Large intestine (tissue), 12 donors: Measurements from ENCODE around the gene FCRL1. TPM values are rescaled to one million over a fixed set of nuclear protein-coding genes. Genes with fewer than 3 reads are reported as not detected.

Source experiments
- DNase-seq, 2 donors: peaks; one replicate each; pipeline versions ENCODE4 v3.0.0 to v3.0.0-alpha.2; 2013
- H3K27ac ChIP-seq: one replicate; pipeline ENCODE4 v1.5.1; 2013; ENCODE audit warnings: low read length
- H3K27me3 ChIP-seq: 2 replicates; pipeline ENCODE4 v1.6.1; 2013; ENCODE audit warnings: low read length; ENCODE audit not compliant: control insufficient read depth, insufficient read depth
- H3K36me3 ChIP-seq: 2 replicates; pipeline ENCODE4 v1.6.1; 2013; ENCODE audit warnings: low read length; ENCODE audit not compliant: control insufficient read depth, insufficient read depth
- H3K4me1 ChIP-seq: one replicate; pipeline ENCODE4 v1.6.1; 2013; ENCODE audit warnings: low read length; ENCODE audit not compliant: control insufficient read depth, insufficient read depth
- H3K4me3 ChIP-seq: one replicate; pipeline ENCODE4 v1.5.1; 2013; ENCODE audit warnings: low read length
- H3K9me3 ChIP-seq: one replicate; pipeline ENCODE4 v1.6.1; 2013; ENCODE audit warnings: mild to moderate bottlenecking, low read depth, low read length, moderate library complexity; ENCODE audit not compliant: control insufficient read depth
- WGBS: methylation state at CpG from one replicate; pipeline ENCODE4 v1.1.5; 2013; ENCODE audit warnings: low lambda C conversion rate; ENCODE audit not compliant: insufficient coverage; 5-methylcytosine and 5-hydroxymethylcytosine counted together
- long read RNA-seq, 11 donors: transcript quantifications; one replicate each; lab custom pipeline, GENCODE V29; 2026
- polyA plus RNA-seq: library from polyadenylated mRNA; unstranded; fragments of 120-200 nt; gene quantifications from one replicate; pipeline ENCODE4 v1.2.1, GENCODE V29; 2013

Gene FCRL1, protein sequence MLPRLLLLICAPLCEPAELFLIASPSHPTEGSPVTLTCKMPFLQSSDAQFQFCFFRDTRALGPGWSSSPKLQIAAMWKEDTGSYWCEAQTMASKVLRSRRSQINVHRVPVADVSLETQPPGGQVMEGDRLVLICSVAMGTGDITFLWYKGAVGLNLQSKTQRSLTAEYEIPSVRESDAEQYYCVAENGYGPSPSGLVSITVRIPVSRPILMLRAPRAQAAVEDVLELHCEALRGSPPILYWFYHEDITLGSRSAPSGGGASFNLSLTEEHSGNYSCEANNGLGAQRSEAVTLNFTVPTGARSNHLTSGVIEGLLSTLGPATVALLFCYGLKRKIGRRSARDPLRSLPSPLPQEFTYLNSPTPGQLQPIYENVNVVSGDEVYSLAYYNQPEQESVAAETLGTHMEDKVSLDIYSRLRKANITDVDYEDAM
- 0.52 TPM for polyA plus RNA-seq
- long read RNA-seq, donor 1, result 0 reads
- long read RNA-seq, donor 2, result 0 reads
- long read RNA-seq, donor 3, result 0 reads
- long read RNA-seq, donor 4, result 0 reads
- long read RNA-seq, donor 5, result 0 reads
- long read RNA-seq, donor 6, result 0 reads
- long read RNA-seq, donor 7, result 0 reads
- long read RNA-seq, donor 8, result 0 reads
- long read RNA-seq, donor 9, result 0 reads
- long read RNA-seq, donor 10, result 0 reads
- long read RNA-seq, donor 11, result 0 reads

GRCh38 chr1:157819896-157820295, at the start of gene FCRL1:
Gene FCRL1, minus strand, starts transcription at chr1:157820120. Its CDS starts 83 bp downstream, at chr1:157820037.
- Histone ChIP-seq H3K4me1 (no peaks in the 10 kb centered on the region), H3K9me3 (no peaks in the 10 kb centered on the region), H3K36me3 (no peaks in the 10 kb centered on the region), H3K27me3 (no peaks in the 10 kb centered on the region), H3K27ac (no peak within 1 kb of the TSS), H3K4me3 (no peak within 1 kb of the TSS)
- WGBS, result no CpG with 5 or more reads among the region's 3 CpGs
- DNase-seq, result no peak

DNA sequence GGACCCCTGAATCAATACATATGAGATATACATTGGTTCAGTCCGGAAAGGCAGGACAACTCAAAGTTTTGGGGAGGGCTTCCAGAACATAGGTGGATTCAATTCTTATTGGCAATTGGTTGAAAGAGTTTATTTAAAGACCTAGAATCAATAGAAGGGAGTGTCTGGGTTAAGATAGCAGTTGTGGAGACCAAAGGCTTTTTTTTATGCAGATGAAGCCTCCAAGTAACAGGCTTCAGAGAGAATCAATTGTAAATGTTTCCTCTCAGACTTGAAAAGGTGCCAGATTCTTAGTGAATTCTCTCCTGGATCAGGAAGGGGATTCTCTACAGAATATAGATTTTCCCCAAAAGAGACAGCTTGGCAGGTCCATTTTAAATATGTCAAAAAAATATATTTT, 48.7 kb upstream of the FCRL1 start:
- no peaks in the 10 kb centered on the region for H3K4me1 ChIP-seq
- no CpG with 5 or more reads among the region's 1 CpG for WGBS
- no peak overlapping the region for H3K27ac ChIP-seq
- no peaks in the 10 kb centered on the region for H3K36me3 ChIP-seq
- H3K4me3 ChIP-seq, result no peak overlapping the region
- H3K9me3 ChIP-seq, result no peaks in the 10 kb centered on the region
- no peak for DNase-seq
- no peaks in the 10 kb centered on the region for H3K27me3 ChIP-seq

DNA sequence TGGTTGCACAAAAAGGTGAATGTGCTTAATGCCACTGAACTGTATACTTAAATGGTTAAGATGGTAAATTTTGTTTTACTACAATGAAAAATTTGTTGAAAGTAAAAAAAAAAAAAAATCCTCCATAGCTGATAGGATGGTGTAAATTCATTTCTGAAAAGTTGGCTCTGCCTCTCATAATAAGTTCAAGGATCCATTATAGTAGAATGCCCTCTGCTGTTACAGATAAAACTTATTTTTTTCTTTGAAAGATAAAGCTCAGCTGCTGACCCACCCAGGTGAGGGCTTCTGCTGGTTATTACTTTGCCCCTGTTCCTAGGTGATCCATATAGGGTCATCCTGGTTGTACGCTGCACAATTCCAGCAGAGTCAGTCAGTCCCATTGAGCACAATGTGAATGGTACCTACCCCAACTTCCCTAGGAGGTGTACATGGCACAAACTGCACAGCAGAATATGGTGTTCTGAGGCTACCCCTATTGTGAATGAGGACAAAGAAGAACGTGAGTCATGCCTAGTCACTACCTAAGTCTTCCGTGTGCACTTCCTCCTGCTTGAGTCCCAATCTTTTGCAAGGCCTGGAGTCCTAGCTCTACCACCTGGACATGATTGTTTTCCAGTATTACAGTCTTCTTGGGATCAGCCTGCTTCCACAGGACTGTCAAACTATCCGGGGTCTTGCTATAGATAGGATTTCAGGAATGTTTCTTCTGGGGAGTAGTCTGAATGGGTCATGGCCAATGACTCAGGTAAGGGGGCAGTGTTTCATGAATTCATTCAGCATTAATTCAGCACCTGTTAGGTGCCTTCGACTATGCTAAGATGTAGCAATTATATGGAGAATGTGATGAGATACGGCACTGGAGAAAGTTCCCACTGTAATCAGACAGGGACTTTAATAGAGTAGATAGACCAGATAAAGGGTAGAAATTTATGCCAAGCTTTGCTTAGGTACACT, 42.5 kb upstream of the FCRL1 start:
- Histone ChIP-seq H3K4me3 (no peak overlapping the region), H3K36me3 (no peaks in the 10 kb centered on the region), H3K4me1 (no peaks in the 10 kb centered on the region), H3K27me3 (no peaks in the 10 kb centered on the region), H3K9me3 (no peaks in the 10 kb centered on the region), H3K27ac (no peak overlapping the region)
- WGBS, result no CpG with 5 or more reads among the region's 6 CpGs
- DNase-seq, result no peak

GRCh38 chr1:157856538-157856937, 36.6 kb upstream of the FCRL1 start:
- Histone ChIP-seq H3K4me3 (no peak overlapping the region), H3K27ac (no peak overlapping the region), H3K9me3 (no peaks in the 10 kb centered on the region), H3K27me3 (no peaks in the 10 kb centered on the region), H3K4me1 (no peaks in the 10 kb centered on the region), H3K36me3 (no peaks in the 10 kb centered on the region)
- WGBS, result no CpG with 5 or more reads among the region's 2 CpGs
- no peak for DNase-seq

DNA sequence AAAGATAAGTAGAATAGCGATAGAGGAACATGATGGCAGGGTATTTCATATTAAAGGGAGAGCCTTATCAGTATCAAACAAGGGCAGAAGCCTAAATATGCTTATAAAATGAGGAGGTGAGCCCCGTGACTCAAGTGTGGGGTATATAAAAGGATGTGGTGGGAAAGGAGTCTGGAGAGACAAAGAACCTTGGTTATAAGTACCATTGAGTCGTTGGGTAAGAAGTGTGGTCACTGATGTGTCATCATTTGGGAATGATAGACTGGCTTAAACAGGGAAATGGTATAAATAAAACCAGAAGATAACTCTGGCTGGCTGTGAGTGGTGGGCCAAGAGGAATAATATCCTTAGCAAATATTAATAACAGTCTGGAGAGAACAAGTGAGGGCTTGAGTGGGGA, 32.6 kb upstream of the FCRL1 start:
- H3K27me3 ChIP-seq, result no peaks in the 10 kb centered on the region
- no peak for DNase-seq
- no peak overlapping the region for H3K4me3 ChIP-seq
- WGBS, result 75% methylated on average over 1 of the region's 3 CpGs
- no peaks in the 10 kb centered on the region for H3K36me3 ChIP-seq
- H3K4me1 ChIP-seq, result no peaks in the 10 kb centered on the region
- H3K27ac ChIP-seq, result no peak overlapping the region
- H3K9me3 ChIP-seq, result no peaks in the 10 kb centered on the region

DNA sequence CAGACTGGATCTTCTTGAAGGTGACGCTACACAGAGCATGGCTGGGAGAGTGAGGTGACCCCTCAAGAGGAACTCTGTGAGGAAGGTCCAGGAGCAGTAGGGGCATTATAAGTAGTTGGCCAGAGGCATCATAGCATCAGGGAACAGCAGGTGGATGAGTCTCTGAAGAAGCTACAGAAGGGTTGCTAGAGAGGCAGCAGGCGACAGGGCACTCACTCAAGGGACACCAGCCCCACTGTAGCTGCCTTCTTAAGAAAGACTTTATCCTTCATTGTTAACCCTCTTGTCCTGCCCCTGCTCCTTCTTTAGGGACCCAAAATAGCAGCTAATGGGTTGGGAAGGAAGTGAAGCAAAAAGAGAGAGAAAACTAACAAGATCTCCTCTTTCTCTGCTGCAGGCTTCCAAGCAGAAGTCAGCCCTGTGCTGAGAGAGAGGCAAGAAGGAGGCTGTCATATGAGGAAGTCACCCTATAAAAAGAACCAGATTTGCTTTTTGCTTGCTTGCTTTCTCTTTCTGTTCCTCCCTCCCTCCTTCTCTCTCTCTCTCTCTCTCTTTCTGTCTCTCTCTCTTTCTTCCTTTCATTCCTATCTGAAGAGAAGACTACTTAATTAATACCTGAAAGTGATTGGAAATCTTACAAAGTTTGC, 29.4 kb upstream of the FCRL1 start:
- H3K4me3 ChIP-seq, result no peak overlapping the region
- no peaks in the 10 kb centered on the region for H3K27me3 ChIP-seq
- no peak overlapping the region for H3K27ac ChIP-seq
- H3K4me1 ChIP-seq, result no peaks in the 10 kb centered on the region
- WGBS, result no CpG with 5 or more reads among the region's 2 CpGs
- no peaks in the 10 kb centered on the region for H3K9me3 ChIP-seq
- no peak for DNase-seq
- no peaks in the 10 kb centered on the region for H3K36me3 ChIP-seq

GRCh38 chr1:157844089-157844830, 24.3 kb upstream of the FCRL1 start:
- H3K4me1 ChIP-seq, result no peaks in the 10 kb centered on the region

DNA sequence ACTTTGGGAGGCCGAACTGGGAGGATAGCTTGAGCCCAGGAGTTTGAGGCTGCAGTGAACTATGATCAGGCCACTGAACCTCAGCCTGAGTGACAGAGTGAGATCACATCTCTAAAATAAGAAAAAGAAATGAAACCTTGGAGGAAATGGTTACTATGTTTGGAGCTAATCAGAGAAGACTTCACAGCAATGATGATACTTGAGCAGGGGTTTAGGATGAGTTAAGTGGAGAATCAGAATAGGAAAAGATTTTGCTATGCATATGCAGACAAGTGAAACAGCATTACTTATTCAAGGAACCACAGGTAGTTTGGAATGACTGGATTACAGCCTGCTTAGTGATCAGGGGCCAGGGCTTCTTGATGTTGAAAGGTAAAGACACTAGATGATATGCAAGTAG, 23.0 kb upstream of the FCRL1 start:
- H3K36me3 ChIP-seq, result no peaks in the 10 kb centered on the region
- H3K4me1 ChIP-seq, result no peaks in the 10 kb centered on the region
- DNase-seq, result no peak
- H3K27me3 ChIP-seq, result no peaks in the 10 kb centered on the region
- no peaks in the 10 kb centered on the region for H3K9me3 ChIP-seq
- no CpG with 5 or more reads among the region's 1 CpG for WGBS
- H3K4me3 ChIP-seq, result no peak overlapping the region
- H3K27ac ChIP-seq, result no peak overlapping the region

More at GRCh38 chr1:157844089-157844830, 24.3 kb upstream of the FCRL1 start:
- H3K9me3 ChIP-seq, result no peaks in the 10 kb centered on the region
- DNase-seq, result no peak
- WGBS, result 89% methylated on average over 1 of the region's 4 CpGs
- H3K4me3 ChIP-seq, result no peak overlapping the region
- no peak overlapping the region for H3K27ac ChIP-seq
- H3K36me3 ChIP-seq, result no peaks in the 10 kb centered on the region
- no peaks in the 10 kb centered on the region for H3K27me3 ChIP-seq

GRCh38 chr1:157841708-157842107, 21.8 kb upstream of the FCRL1 start, which contains the start of gene CD5L:
Gene CD5L, minus strand, starts transcription at chr1:157841808. Its CDS starts 107 bp downstream, at chr1:157841701.
- no CpG with 5 or more reads among the region's 3 CpGs for WGBS
- H3K4me1 ChIP-seq, result no peaks in the 10 kb centered on the region

More at GRCh38 chr1:157841708-157842107, 21.8 kb upstream of the FCRL1 start, which contains the start of gene CD5L:
- H3K27ac ChIP-seq, result no peak within 1 kb of the TSS
- no peak within 1 kb of the TSS for H3K4me3 ChIP-seq
- H3K27me3 ChIP-seq, result no peaks in the 10 kb centered on the region
- no peaks in the 10 kb centered on the region for H3K36me3 ChIP-seq
- no peaks in the 10 kb centered on the region for H3K9me3 ChIP-seq
- no peak for DNase-seq
